H1 (cell line): ENCODE measurements around the gene SLC12A7. TPM values are rescaled to one million over a fixed set of nuclear protein-coding genes. Genes with fewer than 3 reads are reported as not detected.

Source experiments
- CTCF ChIA-PET: fragments of 300-600 bp; sonication (Branson Sonifier 250); formaldehyde crosslinking; loops from one replicate; lab custom pipeline; 2021; ENCODE audit not compliant: partially characterized antibody; lab: Charles Lee
- POLR2A ChIA-PET: fragments of 300-600 bp; sonication (Branson Sonifier 250); formaldehyde crosslinking; loops from one replicate; lab custom pipeline; 2021; ENCODE audit warnings: inconsistent platforms; ENCODE audit not compliant: partially characterized antibody; lab: Charles Lee
- DNase-seq, 2 experiments: peaks; one replicate each; pipeline versions ENCODE4 v3.0.0 to v3.0.0-alpha.2; 2010 to 2022; ENCODE audit warnings: low spot score in 2 of 2, low read depth in 1 of 2, mixed read lengths in 1 of 2
- FAIRE-seq: peaks from 2 replicates; lab custom pipeline; 2011; peaks lifted over from hg19 to GRCh38; lab: Jason Lieb, UNC
- H2AFZ ChIP-seq: 2 replicates; pipeline ENCODE4 v1.8.1; 2012; ENCODE audit warnings: low read length, inconsistent platforms
- H2AK5ac ChIP-seq: 2 replicates; pipeline ENCODE4 v1.6.1; 2013; ENCODE audit warnings: low read depth, low read length
- H2BK120ac ChIP-seq: replicated peaks from 2 replicates; pipeline ENCODE3; 2013; ENCODE audit warnings: low read depth, low read length, inconsistent platforms
- H2BK12ac ChIP-seq: 2 replicates; pipeline ENCODE4 v1.6.1; 2013; ENCODE audit warnings: low read depth, low read length
- H2BK15ac ChIP-seq: 2 replicates; pipeline ENCODE4 v1.6.1; 2013; ENCODE audit warnings: low read length
- H2BK20ac ChIP-seq: 2 replicates; pipeline ENCODE4 v1.6.1; 2013; ENCODE audit warnings: low read length
- H2BK5ac ChIP-seq: 2 replicates; pipeline ENCODE4 v1.6.1; 2013; ENCODE audit warnings: low read depth, low read length
- H3K14ac ChIP-seq: 2 replicates; pipeline ENCODE4 v1.6.1; 2013; ENCODE audit warnings: inconsistent platforms; ENCODE audit not compliant: insufficient read length
- H3K18ac ChIP-seq: 2 replicates; pipeline ENCODE4 v1.6.1; 2013; ENCODE audit warnings: low read length; ENCODE audit errors: extremely low read depth
- H3K23ac ChIP-seq: 2 replicates; pipeline ENCODE4 v1.6.1; 2013; ENCODE audit warnings: inconsistent platforms; ENCODE audit not compliant: insufficient read length
- H3K23me2 ChIP-seq: 2 replicates; pipeline ENCODE4 v1.6.1; 2013; ENCODE audit warnings: low read depth, low read length
- H3K27ac ChIP-seq: 2 replicates; pipeline ENCODE4 v1.6.1; 2011; ENCODE audit warnings: low read depth, low read length, inconsistent platforms
- H3K27me3 ChIP-seq, 4 experiments: replicated peaks in 1 of 4; 1 replicate in 1 of 4; 2 replicates in 3 of 4; pipeline versions ENCODE4 v1.6.1 to v1.8.1; 2011 to 2013; ENCODE audit warnings: low read length in 3 of 4, mild to moderate bottlenecking in 3 of 4, inconsistent platforms in 2 of 4, mixed read lengths in 2 of 4, moderate library complexity in 1 of 4; ENCODE audit not compliant: control insufficient read depth in 3 of 4, insufficient read depth in 3 of 4; ENCODE audit errors: extremely low read depth in 1 of 4
- H3K36me3 ChIP-seq, 4 experiments: 2 replicates each; pipeline versions ENCODE4 v1.6.1 to v1.8.1; 2011 to 2013; ENCODE audit warnings: mild to moderate bottlenecking in 4 of 4, low read length in 3 of 4, moderate library complexity in 2 of 4, control low read depth in 1 of 4, inconsistent platforms in 1 of 4; ENCODE audit not compliant: insufficient read depth in 4 of 4, control insufficient read depth in 2 of 4
- H3K4ac ChIP-seq: replicated peaks from 2 replicates; pipeline ENCODE3; 2013; ENCODE audit warnings: low read length, low read depth, mixed read lengths, inconsistent platforms; ENCODE audit not compliant: insufficient read length
- H3K4me1 ChIP-seq, 4 experiments: replicated peaks in 1 of 4; 1 replicate in 1 of 4; 2 replicates in 3 of 4; pipeline versions ENCODE4 v1.6.1 to v1.8.1; 2011 to 2013; ENCODE audit warnings: low read length in 3 of 4, inconsistent platforms in 2 of 4, mixed read lengths in 1 of 4; ENCODE audit not compliant: insufficient read depth in 4 of 4, control insufficient read depth in 3 of 4
- H3K4me2 ChIP-seq, 2 experiments: 2 replicates each; pipeline versions ENCODE4 v1.6.1 to v1.8.1; 2011 to 2013; ENCODE audit warnings: low read depth in 2 of 2, low read length in 2 of 2, control low read depth in 1 of 2, inconsistent platforms in 1 of 2, mild to moderate bottlenecking in 1 of 2; ENCODE audit not compliant: insufficient read depth in 1 of 2
- H3K4me3 ChIP-seq, 4 experiments: fragments of 200-600, 300-600 bp in 1 of 4; sonication (generic), shearing (Covaris generic), sonication (Bioruptor Twin) in 1 of 4; 2 replicates each; pipeline versions ENCODE4 v1.5.1 to v1.8.1; 2011 to 2016; ENCODE audit warnings: low read length in 4 of 4, low read depth in 3 of 4, control low read depth in 2 of 4, inconsistent platforms in 2 of 4, mild to moderate bottlenecking in 2 of 4, mixed read lengths in 1 of 4, moderate library complexity in 1 of 4; ENCODE audit not compliant: insufficient read depth in 2 of 4; ENCODE audit errors: extremely low read depth in 1 of 4
- H3K56ac ChIP-seq: replicated peaks from 2 replicates; pipeline ENCODE3; 2013; ENCODE audit warnings: low read depth, mild to moderate bottlenecking, mixed read lengths, low read length, inconsistent platforms; ENCODE audit not compliant: insufficient read length
- H3K79me1 ChIP-seq: 2 replicates; pipeline ENCODE4 v1.6.1; 2013; ENCODE audit warnings: low read depth, low read length, control low read depth
- H3K79me2 ChIP-seq, 2 experiments: 2 replicates each; pipeline versions ENCODE4 v1.6.1 to v1.8.1; 2012 to 2013; ENCODE audit warnings: low read length in 2 of 2, mild to moderate bottlenecking in 2 of 2, inconsistent platforms in 1 of 2; ENCODE audit not compliant: insufficient read depth in 2 of 2, control insufficient read depth in 1 of 2
- H3K9ac ChIP-seq, 4 experiments: replicated peaks in 1 of 4; 1 replicate in 1 of 4; 2 replicates in 3 of 4; pipeline versions ENCODE4 v1.6.1 to v1.8.1; 2011 to 2013; ENCODE audit warnings: low read depth in 3 of 4, low read length in 3 of 4, control low read depth in 2 of 4, mild to moderate bottlenecking in 2 of 4, moderate library complexity in 2 of 4, inconsistent platforms in 1 of 4; ENCODE audit errors: extremely low read depth in 1 of 4
- H3K9me3 ChIP-seq, 2 experiments: 2 replicates each; pipeline versions ENCODE4 v1.6.1 to v1.8.1; 2012 to 2013; ENCODE audit warnings: mild to moderate bottlenecking in 2 of 2, moderate library complexity in 2 of 2, control low read depth in 1 of 2, inconsistent platforms in 1 of 2, low read depth in 1 of 2, low read length in 1 of 2, mixed read lengths in 1 of 2; ENCODE audit not compliant: insufficient read depth in 2 of 2
- H4K20me1 ChIP-seq, 2 experiments: replicated peaks in 1 of 2; 2 replicates each; pipeline versions ENCODE3 to v1.8.1; 2011 to 2013; ENCODE audit warnings: inconsistent platforms in 2 of 2, low read length in 2 of 2, mild to moderate bottlenecking in 1 of 2; ENCODE audit not compliant: insufficient read depth in 2 of 2, control insufficient read depth in 1 of 2
- H4K5ac ChIP-seq: 2 replicates; pipeline ENCODE4 v1.6.1; 2013; ENCODE audit warnings: low read length, low read depth, mixed read lengths, inconsistent platforms; ENCODE audit not compliant: insufficient read length
- H4K8ac ChIP-seq: 2 replicates; pipeline ENCODE4 v1.8.0; 2013; ENCODE audit warnings: mild to moderate bottlenecking, moderate library complexity, low read length, inconsistent platforms; ENCODE audit not compliant: insufficient read depth; ENCODE audit errors: extremely low read depth
- H4K91ac ChIP-seq: replicated peaks from 2 replicates; pipeline ENCODE3; 2013; ENCODE audit warnings: low read length, mixed read lengths, inconsistent platforms; ENCODE audit not compliant: insufficient read length
- CBX5 ChIP-seq: fragments of 300-800, 300-1000 bp; sonication (generic); IDR thresholded peaks from 2 replicates; pipeline ENCODE4 v1.7.1; 2016; ENCODE audit warnings: antibody characterized with exemption, low read length, low read depth
- KDM5A ChIP-seq: fragments of 200-600 bp; IDR thresholded peaks from 2 replicates; pipeline ENCODE4 v1.7.1; 2012; ENCODE audit warnings: mild to moderate bottlenecking, low read length, inconsistent platforms, mixed read lengths
- NANOG ChIP-seq: IDR thresholded peaks from 2 replicates; pipeline ENCODE4 v1.6.1; 2011; ENCODE audit warnings: low read length, low read depth, mild to moderate bottlenecking, inconsistent platforms; ENCODE audit not compliant: insufficient read depth, poor library complexity, severe bottlenecking
- POLR2AphosphoS5 ChIP-seq: IDR thresholded peaks from 2 replicates; pipeline ENCODE4 v1.6.1; 2011; ENCODE audit warnings: low read depth, low read length
- RAD21 ChIP-seq, 2 experiments: IDR thresholded peaks in 1 of 2; conservative IDR thresholded peaks in 1 of 2; 2 replicates each; pipeline ENCODE4 v1.6.1; 2011; ENCODE audit warnings: low read depth in 2 of 2, low read length in 2 of 2, improper control_type of control experiment in 1 of 2, inconsistent platforms in 1 of 2, mild to moderate bottlenecking in 1 of 2, moderate library complexity in 1 of 2
- RNF2 ChIP-seq: fragments of 200-900, 300-1000 bp; sonication (generic); IDR thresholded peaks from 2 replicates; pipeline ENCODE4 v1.7.1; 2016; ENCODE audit warnings: borderline replicate concordance, low read depth, mild to moderate bottlenecking, antibody characterized with exemption, low read length; ENCODE audit not compliant: poor library complexity, severe bottlenecking; ENCODE audit errors: missing control alignments
- SIN3A ChIP-seq, 2 experiments: IDR thresholded peaks in 1 of 2; conservative IDR thresholded peaks in 1 of 2; 2 replicates each; pipeline ENCODE4 v1.6.1; 2011 to 2012; ENCODE audit warnings: low read length in 2 of 2, improper control_type of control experiment in 1 of 2, low read depth in 1 of 2, mild to moderate bottlenecking in 1 of 2
- TAF1 ChIP-seq: IDR thresholded peaks from 2 replicates; pipeline ENCODE4 v1.6.1; 2011; ENCODE audit warnings: mild to moderate bottlenecking, low read depth, low read length
- YY1 ChIP-seq: IDR thresholded peaks from 2 replicates; pipeline ENCODE4 v1.6.1; 2011; ENCODE audit warnings: low read depth, mild to moderate bottlenecking, low read length
- WGBS, 2 experiments: shearing (Covaris generic) in 1 of 2; methylation state at CpG; one replicate each; pipeline versions ENCODE4 v1.1.6 to v1.1.7; 2013 to 2015; ENCODE audit warnings: low lambda C conversion rate in 2 of 2, mixed read lengths in 2 of 2, inconsistent platforms in 1 of 2, low coverage in 1 of 2, missing lambda C conversion rate in 1 of 2; ENCODE audit not compliant: insufficient replicate concordance in 2 of 2, insufficient coverage in 1 of 2, insufficient read length in 1 of 2; ENCODE audit errors: extremely low coverage in 1 of 2, missing lambda C conversion rate in 1 of 2; 5-methylcytosine and 5-hydroxymethylcytosine counted together
- polyA plus RNA-seq, 7 experiments: library from polyadenylated mRNA; depleted of rRNA in 3 of 7; stranded (reverse) in 5 of 7; unstranded in 2 of 7; fragments of >200 nt in 5 of 7; fragments of 200-250 nt in 2 of 7; gene quantifications; 1 replicate in 5 of 7; 2 replicates in 1 of 7; 4 replicates in 1 of 7; pipeline versions ENCODE4 v1.2.1 to v1.2.3, GENCODE V29; 2011 to 2013; ENCODE audit warnings: missing spikeins in 2 of 7, mixed read lengths in 2 of 7
- total RNA-seq: library from RNA; stranded (reverse); fragmentation: NEBNext Ultra II Directional; extraction: Animal tissue kit (Norgen Biotek cat#: 25700); gene quantifications from 2 replicates; pipeline ENCODE4 v1.2.1, GENCODE V29; 2021

SLC12A7 gene
- total and polyA plus RNA-seq, 2 of the 8 experiments (the other 6 are each of a cell fraction or from before 2014, with no cell fraction given): 23.5 to 39.7 TPM

DNA sequence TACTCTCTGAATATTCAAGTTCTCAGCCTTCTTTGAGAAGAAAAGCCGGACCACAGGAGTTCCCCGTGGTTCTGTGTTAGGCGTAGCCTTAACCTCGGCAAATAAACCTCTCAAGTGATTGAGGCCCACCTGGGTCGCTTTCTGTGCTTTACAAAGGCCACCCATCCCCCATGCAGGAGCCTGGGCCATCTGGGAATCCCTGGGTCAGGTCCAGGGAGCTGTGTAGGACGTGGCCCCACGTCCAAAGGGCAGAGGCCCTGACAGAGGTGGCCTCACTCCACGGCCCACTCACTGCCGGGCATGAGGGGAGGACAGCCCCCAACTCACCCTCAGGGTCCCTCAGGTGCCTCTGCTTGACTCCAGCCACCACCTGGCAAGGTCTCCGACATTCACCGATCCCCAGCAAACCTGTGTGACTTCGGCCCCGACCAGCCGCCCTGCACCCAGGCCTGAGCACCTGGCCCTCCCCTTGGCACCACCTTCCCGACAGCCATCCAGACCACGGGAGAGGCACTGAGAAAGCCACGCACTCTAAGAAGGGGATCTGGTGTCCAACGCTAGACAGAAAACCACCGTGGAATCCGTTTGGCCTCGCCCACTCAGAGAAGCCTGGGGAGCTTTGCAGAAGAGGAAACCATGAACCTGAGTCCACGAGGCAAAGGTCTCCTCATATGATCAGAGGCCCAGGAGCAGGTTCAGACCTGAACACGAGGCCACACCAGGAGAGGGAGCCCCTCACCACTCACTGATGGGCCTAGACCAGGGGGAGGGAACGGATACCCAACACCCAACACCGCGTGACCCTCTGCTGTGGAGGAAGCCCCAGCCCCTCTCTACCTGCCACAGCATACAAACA lies 4.5 kb downstream of the SLC12A7 start:
- peak in 1 of 2 experiments; percentile 10 for DNase-seq
- H2BK120ac ChIP-seq: peak overlapping the region; percentile 66
- H2BK15ac ChIP-seq: peak overlapping the region; percentile 98
- H3K4me2 ChIP-seq: peak overlapping the region; percentile 26 to 64
- peaks cover 3% of the 10 kb centered on the region; the same call in 1 of the 2 replicates for H3K23me2 ChIP-seq
- peak overlapping the region; percentile 4 for H3K4ac ChIP-seq
- H2BK20ac ChIP-seq: peak overlapping the region; percentile 96
- CTCF ChIA-PET: interaction anchor here (0.8 to 2.0 kb wide), 8 partner anchors 13 to 97 kb away, joined by 3 to 6 read pairs (median 3); no protein-coding TSS in a partner anchor
- peak overlapping the region; percentile 96 for H2BK5ac ChIP-seq
- peaks cover 16 to 24% of the 10 kb centered on the region in 2 experiments for H4K20me1 ChIP-seq
- H3K79me1 ChIP-seq: peaks cover 28% of the 10 kb centered on the region
- peak overlapping the region in 2 of 4 experiments; percentile 29 to 44; a peak in 4 of 7 replicates for H3K9ac ChIP-seq
- H3K56ac ChIP-seq: no peak overlapping the region
- H3K27ac ChIP-seq: peak overlapping the region; percentile 70; the same call in 1 of the 2 replicates
- H3K18ac ChIP-seq: peak overlapping the region; percentile 71
- no peak overlapping the region for H2AFZ ChIP-seq
- 0 out of 2 replicates have a peak overlapping the region, but pooled peaks have one; percentile 54 for H4K8ac ChIP-seq
- H4K91ac ChIP-seq: peak overlapping the region; percentile 63
- no peak overlapping the region for H3K23ac ChIP-seq
- peak overlapping the region in 1 of 4 experiments; percentile 35; a peak in 1 of 8 replicates for H3K4me3 ChIP-seq
- POLR2A ChIA-PET: interaction anchor here (0.5 to 2.0 kb wide), 5 partner anchors 9 to 134 kb away, joined by 3 to 6 read pairs (median 3); no protein-coding TSS in a partner anchor
- H3K36me3 ChIP-seq: no peaks in the 10 kb centered on the region
- peak overlapping the region; percentile 35 for H4K5ac ChIP-seq
- peak overlapping the region; percentile 97 for H2AK5ac ChIP-seq
- H3K27me3 ChIP-seq: no peaks in the 10 kb centered on the region; a peak in 1 of 7 replicates
- peak overlapping the region; percentile 96 for H2BK12ac ChIP-seq
- 72% methylated on average over 26 of the region's 26 CpGs; no CpG with 5 or more reads in 1 of the 2 experiments for WGBS, 2 experiments
- H3K79me2 ChIP-seq: peaks cover 2 to 84% of the 10 kb centered on the region in 2 experiments; a peak in 3 of 4 replicates
- H3K9me3 ChIP-seq: no peaks in the 10 kb centered on the region
- H3K14ac ChIP-seq: no peak overlapping the region
- H3K4me1 ChIP-seq: peaks cover 7 to 71% (median 51%) of the 10 kb centered on the region in 4 experiments
- no peak for FAIRE-seq
- TF ChIP-seq SIN3A (conservative IDR thresholded peaks at IDR 0.05 in 1 of 2, IDR thresholded peaks at IDR 0.05 in 1 of 2; ENCODE audit: low read depth in 1 of 2, low read length in 2 of 2) (0 out of 4 replicates have a peak, but pooled peaks of 1 of the 2 experiments have one; percentile 9), TAF1 (no peak), CBX5 (no peak), RAD21 (IDR thresholded peaks at IDR 0.05 in 1 of 2, conservative IDR thresholded peaks at IDR 0.05 in 1 of 2; ENCODE audit: low read depth in 2 of 2, low read length in 2 of 2) (peak; percentile 30 to 46), KDM5A (no peak), YY1 (0 out of 2 replicates have a peak, but pooled peaks have one; percentile 20), RNF2 (no peak), NANOG (peak; percentile 61), POLR2AphosphoS5 (no peak)
